Smooth muscle cell (in vitro differentiated cells): Measurements from ENCODE around the gene NUMB. TPM values are rescaled to one million over a fixed set of nuclear protein-coding genes. Genes with fewer than 3 reads are reported as not detected.

Source experiments
- DNase-seq: peaks from one replicate; lab custom pipeline; 2025; ENCODE audit not compliant: unreplicated experiment; lab: John Stamatoyannopoulos, UW
- H2AFZ ChIP-seq: fragments of 200-600 bp; sonication (generic); 2 replicates; pipeline ENCODE4 v1.6.0; 2016; ENCODE audit warnings: antibody characterized with exemption, low read depth, mild to moderate bottlenecking
- H3F3A ChIP-seq: fragments of 200-600 bp; sonication (generic); 2 replicates; pipeline ENCODE4 v1.6.0; 2017; ENCODE audit warnings: antibody characterized with exemption, low read depth
- H3K27ac ChIP-seq: fragments of 200-600 bp; sonication (generic); 2 replicates; pipeline ENCODE4 v1.5.1; 2016; ENCODE audit warnings: low read depth, mild to moderate bottlenecking
- H3K27me3 ChIP-seq: fragments of 200-600 bp; sonication (generic); 2 replicates; pipeline ENCODE4 v1.6.1; 2016; ENCODE audit warnings: low read depth, mild to moderate bottlenecking
- H3K36me3 ChIP-seq: fragments of 200-600 bp; sonication (generic); 2 replicates; pipeline ENCODE4 v1.5.1; 2016; ENCODE audit warnings: low read depth
- H3K4me1 ChIP-seq: fragments of 200-600 bp; sonication (generic); 2 replicates; pipeline ENCODE4 v1.5.1; 2016; ENCODE audit warnings: low read depth
- H3K4me2 ChIP-seq: fragments of 200-600 bp; sonication (generic); 2 replicates; pipeline ENCODE4 v1.6.0; 2016; ENCODE audit warnings: mild to moderate bottlenecking
- H3K4me3 ChIP-seq: fragments of 200-600 bp; sonication (generic); 2 replicates; pipeline ENCODE4 v1.5.1; 2016; ENCODE audit warnings: mild to moderate bottlenecking
- H3K79me2 ChIP-seq: fragments of 200-600 bp; sonication (generic); 2 replicates; pipeline ENCODE4 v1.6.0; 2016; ENCODE audit warnings: low read depth, mild to moderate bottlenecking
- H3K9ac ChIP-seq: fragments of 200-600 bp; sonication (generic); 2 replicates; pipeline ENCODE4 v1.6.0; 2016; ENCODE audit warnings: low read depth
- H3K9me3 ChIP-seq: fragments of 200-600 bp; sonication (generic); replicated peaks from 2 replicates; pipeline ENCODE4 v1.5.1; 2016; ENCODE audit warnings: low read depth
- H4K20me1 ChIP-seq: fragments of 200-600 bp; sonication (generic); 2 replicates; pipeline ENCODE4 v1.6.0; 2016; ENCODE audit warnings: low read depth
- WGBS: methylation state at CpG from one replicate; pipeline ENCODE4 v1.1.7; 2016; ENCODE audit warnings: low lambda C conversion rate; 5-methylcytosine and 5-hydroxymethylcytosine counted together
- polyA plus RNA-seq: library from polyadenylated mRNA; unstranded; fragments of >200 nt; fragmentation: Nextera tagmentation; extraction: Ambion mirVana; gene quantifications from 2 replicates; pipeline ENCODE4 v1.2.1, GENCODE V29; 2016
- total RNA-seq: library from RNA; depleted of rRNA; stranded (reverse); fragments of >200 nt; gene quantifications from 2 replicates; pipeline ENCODE4 v1.2.3, GENCODE V29; 2014
- TF ChIP-seq, protein P1 (sequence below): fragments of 200-600 bp; sonication (generic); IDR thresholded peaks from 2 replicates; pipeline ENCODE4 v1.5.1; 2017; ENCODE audit warnings: borderline replicate concordance, mild to moderate bottlenecking, antibody characterized with exemption; ENCODE audit not compliant: insufficient read depth, poor library complexity, severe bottlenecking

Gene NUMB
- total and polyA plus RNA-seq, 2 experiments from 2014 or later: 34.5 to 57.4 TPM

DNA sequence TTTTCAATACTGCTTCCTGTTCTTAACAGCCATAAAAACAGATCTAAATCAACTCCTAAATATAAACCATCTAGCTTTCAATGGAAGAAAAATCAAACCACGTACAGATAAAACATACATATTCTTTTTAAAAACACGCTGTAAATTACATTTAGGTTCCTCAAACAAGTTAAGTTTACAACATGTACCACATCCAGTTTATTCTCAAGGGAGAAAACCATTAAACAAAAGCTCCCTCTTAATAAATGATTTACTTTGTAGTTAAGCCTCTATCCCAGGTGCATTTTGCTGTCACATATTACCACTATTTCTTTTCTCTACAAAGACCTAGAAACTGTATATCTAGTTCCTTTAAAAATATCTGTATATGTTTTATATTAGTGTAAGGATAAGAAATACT, 3.1 kb downstream of the NUMB start:
- no peak for DNase-seq
- H3K9me3 ChIP-seq: no peaks in the 10 kb centered on the region
- H3K27me3 ChIP-seq: no peaks in the 10 kb centered on the region
- no peak overlapping the region for H3K27ac ChIP-seq
- 76% methylated on average over 2 of the region's 2 CpGs for WGBS
- H3K4me3 ChIP-seq: peak overlapping the region; percentile 95
- peaks cover 37% of the 10 kb centered on the region for H3K4me1 ChIP-seq
- H3F3A ChIP-seq: no peaks in the 10 kb centered on the region
- no peaks in the 10 kb centered on the region for H3K36me3 ChIP-seq
- peaks cover 70% of the 10 kb centered on the region for H4K20me1 ChIP-seq
- TF ChIP-seq, protein P1, sequence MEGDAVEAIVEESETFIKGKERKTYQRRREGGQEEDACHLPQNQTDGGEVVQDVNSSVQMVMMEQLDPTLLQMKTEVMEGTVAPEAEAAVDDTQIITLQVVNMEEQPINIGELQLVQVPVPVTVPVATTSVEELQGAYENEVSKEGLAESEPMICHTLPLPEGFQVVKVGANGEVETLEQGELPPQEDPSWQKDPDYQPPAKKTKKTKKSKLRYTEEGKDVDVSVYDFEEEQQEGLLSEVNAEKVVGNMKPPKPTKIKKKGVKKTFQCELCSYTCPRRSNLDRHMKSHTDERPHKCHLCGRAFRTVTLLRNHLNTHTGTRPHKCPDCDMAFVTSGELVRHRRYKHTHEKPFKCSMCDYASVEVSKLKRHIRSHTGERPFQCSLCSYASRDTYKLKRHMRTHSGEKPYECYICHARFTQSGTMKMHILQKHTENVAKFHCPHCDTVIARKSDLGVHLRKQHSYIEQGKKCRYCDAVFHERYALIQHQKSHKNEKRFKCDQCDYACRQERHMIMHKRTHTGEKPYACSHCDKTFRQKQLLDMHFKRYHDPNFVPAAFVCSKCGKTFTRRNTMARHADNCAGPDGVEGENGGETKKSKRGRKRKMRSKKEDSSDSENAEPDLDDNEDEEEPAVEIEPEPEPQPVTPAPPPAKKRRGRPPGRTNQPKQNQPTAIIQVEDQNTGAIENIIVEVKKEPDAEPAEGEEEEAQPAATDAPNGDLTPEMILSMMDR: no peak
- peaks cover 80% of the 10 kb centered on the region for H3K79me2 ChIP-seq
- no peak overlapping the region for H2AFZ ChIP-seq
- peak overlapping the region; percentile 65 for H3K9ac ChIP-seq
- H3K4me2 ChIP-seq: peak overlapping the region; percentile 98

DNA sequence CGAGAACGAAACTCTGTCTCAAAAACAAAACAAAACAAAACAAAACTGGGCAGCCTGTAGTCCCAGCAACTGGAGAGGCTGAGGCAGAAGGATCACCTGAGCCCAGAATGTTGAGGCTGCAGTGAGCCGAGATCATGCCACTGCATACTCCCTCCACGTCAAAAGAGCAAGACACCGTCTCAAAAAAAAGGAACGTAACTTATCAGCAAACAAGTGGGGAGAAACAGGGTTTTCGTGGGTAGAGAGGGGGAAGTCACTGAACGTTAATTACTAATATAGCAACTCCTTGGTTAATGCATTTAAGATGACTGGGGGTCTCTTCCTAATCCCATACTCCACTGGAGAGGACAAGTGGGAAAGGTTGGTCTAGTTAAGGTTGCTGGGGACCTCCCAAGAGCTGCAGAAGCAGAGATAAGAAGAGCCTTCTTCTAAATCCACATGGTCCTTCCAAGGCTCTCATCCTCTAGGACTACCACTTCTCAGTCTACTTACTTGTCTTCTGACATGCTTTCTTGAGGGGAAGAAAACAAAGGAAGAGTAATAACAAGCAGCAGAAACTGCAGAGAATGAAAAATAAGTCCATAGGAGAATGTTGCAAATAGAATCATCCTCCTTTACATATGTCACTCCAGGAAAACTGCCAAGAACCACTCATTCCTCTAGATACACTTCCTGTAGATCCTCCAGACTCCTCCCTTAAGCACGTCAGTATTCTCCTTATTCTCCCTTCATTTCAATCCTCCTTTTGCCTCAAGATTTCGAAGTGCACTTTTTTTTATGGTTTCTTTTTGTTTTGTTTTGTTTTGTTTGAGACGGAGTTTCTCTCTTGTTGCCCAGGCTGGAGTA, 5.8 kb downstream of the NUMB start:
- H2AFZ ChIP-seq: no peak overlapping the region
- peaks cover 33% of the 10 kb centered on the region for H3K4me1 ChIP-seq
- H3K4me2 ChIP-seq: no peak overlapping the region
- no peaks in the 10 kb centered on the region for H3F3A ChIP-seq
- H3K9me3 ChIP-seq: no peaks in the 10 kb centered on the region
- TF ChIP-seq, protein P1: no peak
- H3K36me3 ChIP-seq: no peaks in the 10 kb centered on the region
- H3K79me2 ChIP-seq: peaks cover 100% of the 10 kb centered on the region
- no peak overlapping the region for H3K27ac ChIP-seq
- DNase-seq: no peak
- WGBS: 92% methylated on average over 11 of the region's 11 CpGs
- no peak overlapping the region for H3K4me3 ChIP-seq
- H3K27me3 ChIP-seq: no peaks in the 10 kb centered on the region
- H3K9ac ChIP-seq: no peak overlapping the region
- H4K20me1 ChIP-seq: peaks cover 97% of the 10 kb centered on the region

DNA sequence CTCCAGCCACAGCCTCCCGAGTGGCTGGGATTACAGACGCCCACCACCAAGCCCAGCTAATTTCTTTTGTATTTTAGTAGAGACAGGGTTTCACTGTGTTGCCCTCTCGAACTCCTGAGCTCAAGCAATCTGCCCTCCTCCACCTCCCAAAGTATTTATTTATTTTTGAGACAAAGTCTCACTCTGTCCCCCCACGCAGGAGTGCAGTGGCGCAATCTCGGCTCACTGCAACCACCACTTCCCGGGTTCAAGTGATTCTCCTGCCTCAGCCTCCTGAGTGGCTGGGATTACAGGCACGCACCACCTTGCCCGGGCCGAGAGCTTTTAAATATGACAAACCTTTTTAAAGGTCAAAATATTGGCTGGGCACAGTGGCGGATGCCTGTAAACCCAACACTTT, 14.6 kb downstream of the NUMB start:
- Histone ChIP-seq H3K4me1 (peaks cover 6% of the 10 kb centered on the region), H3K79me2 (peaks cover 100% of the 10 kb centered on the region), H4K20me1 (peaks cover 100% of the 10 kb centered on the region), H3K9me3 (no peaks in the 10 kb centered on the region), H3K36me3 (no peaks in the 10 kb centered on the region), H3K4me2 (no peak overlapping the region), H3K27ac (no peak overlapping the region), H3K27me3 (no peaks in the 10 kb centered on the region), H3K9ac (no peak overlapping the region), H3K4me3 (no peak overlapping the region), H2AFZ (no peak overlapping the region), H3F3A (no peaks in the 10 kb centered on the region)
- TF ChIP-seq, protein P1: no peak
- 93% methylated on average over 11 of the region's 11 CpGs for WGBS
- no peak for DNase-seq

- peaks cover 100% of the 10 kb centered on the region for H4K20me1 ChIP-seq
- H3K4me1 ChIP-seq: peaks cover 6% of the 10 kb centered on the region
- H3F3A ChIP-seq: no peaks in the 10 kb centered on the region
- peaks cover 100% of the 10 kb centered on the region for H3K79me2 ChIP-seq
- H2AFZ ChIP-seq: no peak overlapping the region
- H3K9ac ChIP-seq: no peak overlapping the region
- H3K9me3 ChIP-seq: no peaks in the 10 kb centered on the region
- 94% methylated on average over 7 of the region's 7 CpGs for WGBS
- H3K36me3 ChIP-seq: no peaks in the 10 kb centered on the region
- no peak overlapping the region for H3K4me2 ChIP-seq
- no peak overlapping the region for H3K4me3 ChIP-seq
- DNase-seq: no peak
- TF ChIP-seq, protein P1: no peak
- H3K27ac ChIP-seq: no peak overlapping the region
- no peaks in the 10 kb centered on the region for H3K27me3 ChIP-seq
Observed at GRCh38 chr14:73441286-73441685, 17.1 kb downstream of the NUMB start.
